Measurements from ENCODE around the gene CBFA2T3.

CBFA2T3 gene

GRCh38 chr16:88965411-88965810 lies 11.6 kb downstream of the CBFA2T3 start:
- no peak overlapping the region for H3K27ac ChIP-seq
- TF ChIP-seq ZFX (IDR thresholded peaks at IDR 0.05) = no peak
- no peak for TF ChIP-seq CTCF (conservative IDR thresholded peaks at IDR 0.05)

- no peak for TF ChIP-seq CTCF (conservative IDR thresholded peaks at IDR 0.05)
- no peak for TF ChIP-seq ZFX (IDR thresholded peaks at IDR 0.05)
- no peak overlapping the region for H3K27ac ChIP-seq
Observed at GRCh38 chr16:88964636-88965035, 12.4 kb downstream of the CBFA2T3 start.

- H3K27ac ChIP-seq = no peak overlapping the region
- TF ChIP-seq ZFX (IDR thresholded peaks at IDR 0.05) (no peak), CTCF (conservative IDR thresholded peaks at IDR 0.05) (no peak)
Observed at GRCh38 chr16:88963583-88963982, 13.4 kb downstream of the CBFA2T3 start.

GRCh38 chr16:88962478-88963152 lies 14.4 kb downstream of the CBFA2T3 start:
- TF ChIP-seq CTCF (conservative IDR thresholded peaks at IDR 0.05) (no peak), ZFX (IDR thresholded peaks at IDR 0.05) (no peak)
- H3K27ac ChIP-seq = no peak overlapping the region

GRCh38 chr16:88961011-88961410 lies 16.0 kb downstream of the CBFA2T3 start:
- H3K27ac ChIP-seq = no peak overlapping the region
- no peak for TF ChIP-seq ZFX (IDR thresholded peaks at IDR 0.05)
- no peak for TF ChIP-seq CTCF (conservative IDR thresholded peaks at IDR 0.05)

- no peak for TF ChIP-seq CTCF (conservative IDR thresholded peaks at IDR 0.05)
- TF ChIP-seq ZFX (IDR thresholded peaks at IDR 0.05) = no peak
- H3K27ac ChIP-seq = no peak overlapping the region
Observed at GRCh38 chr16:88960516-88960915, 16.5 kb downstream of the CBFA2T3 start.

- TF ChIP-seq CTCF (conservative IDR thresholded peaks at IDR 0.05) = no peak
- TF ChIP-seq ZFX (IDR thresholded peaks at IDR 0.05) = no peak
- no peak overlapping the region for H3K27ac ChIP-seq
Observed at GRCh38 chr16:88959022-88959421, 18.0 kb downstream of the CBFA2T3 start.
